ENCODE results near the gene NTM.

NTM gene

GRCh38 chr11:131942878-131943277, 572.5 kb downstream of the NTM start:
- no peak for DNase-seq (ENCODE audit: low read depth in 1 of 2, low spot score in 1 of 2)
- Histone ChIP-seq H3K27me3 (ENCODE audit: insufficient read depth, poor library complexity, severe bottlenecking) (no peaks in the 10 kb centered on the region), H3K27ac (replicated peaks) (no peak overlapping the region), H3K4me3 (replicated peaks; ENCODE audit: insufficient read depth, low read length) (no peak overlapping the region)
- TF ChIP-seq SPI1 (IDR thresholded peaks at IDR 0.05; ENCODE audit: borderline replicate concordance, low read depth) (no peak), REST (IDR thresholded peaks at IDR 0.05; ENCODE audit: insufficient replicate concordance, low read depth) (no peak), POLR2AphosphoS5 (IDR thresholded peaks at IDR 0.05; ENCODE audit: low read depth) (no peak), CTCF (IDR thresholded peaks at IDR 0.05; ENCODE audit: insufficient read depth, low read length) (no peak), GABPA (IDR thresholded peaks at IDR 0.05; ENCODE audit: low read depth) (no peak)

- no peak for TF ChIP-seq REST (IDR thresholded peaks at IDR 0.05; ENCODE audit: insufficient replicate concordance, low read depth)
- TF ChIP-seq CTCF (IDR thresholded peaks at IDR 0.05; ENCODE audit: insufficient read depth, low read length): no peak
- no peak for TF ChIP-seq POLR2AphosphoS5 (IDR thresholded peaks at IDR 0.05; ENCODE audit: low read depth)
- TF ChIP-seq GABPA (IDR thresholded peaks at IDR 0.05; ENCODE audit: low read depth): no peak
- TF ChIP-seq SPI1 (IDR thresholded peaks at IDR 0.05; ENCODE audit: borderline replicate concordance, low read depth): no peak
- no peak for DNase-seq (ENCODE audit: low read depth in 1 of 2, low spot score in 1 of 2)
- no peak overlapping the region for H3K4me3 ChIP-seq (replicated peaks; ENCODE audit: insufficient read depth, low read length)
- H3K27me3 ChIP-seq (ENCODE audit: insufficient read depth, poor library complexity, severe bottlenecking): no peaks in the 10 kb centered on the region
- no peak overlapping the region for H3K27ac ChIP-seq (replicated peaks)
These were observed 572.9 kb downstream of the NTM start for GRCh38 chr11:131943295-131943694.

GRCh38 chr11:131944736-131945135, 574.3 kb downstream of the NTM start:
- DNase-seq (ENCODE audit: low read depth in 1 of 2, low spot score in 1 of 2): no peak
- TF ChIP-seq CTCF (IDR thresholded peaks at IDR 0.05; ENCODE audit: insufficient read depth, low read length): no peak
- TF ChIP-seq GABPA (IDR thresholded peaks at IDR 0.05; ENCODE audit: low read depth): no peak
- TF ChIP-seq SPI1 (IDR thresholded peaks at IDR 0.05; ENCODE audit: borderline replicate concordance, low read depth): no peak
- no peak for TF ChIP-seq REST (IDR thresholded peaks at IDR 0.05; ENCODE audit: insufficient replicate concordance, low read depth)
- TF ChIP-seq POLR2AphosphoS5 (IDR thresholded peaks at IDR 0.05; ENCODE audit: low read depth): no peak
- no peak overlapping the region for H3K27ac ChIP-seq (replicated peaks)

More at GRCh38 chr11:131944736-131945135, 574.3 kb downstream of the NTM start:
- Histone ChIP-seq H3K27me3 (ENCODE audit: insufficient read depth, poor library complexity, severe bottlenecking) (no peaks in the 10 kb centered on the region), H3K4me3 (replicated peaks; ENCODE audit: insufficient read depth, low read length) (no peak overlapping the region)
